NCI-H2227 (cell line): ENCODE results near the gene LRRFIP1.
"Not testable (repeated sequence)": the region's sequence is repeated elsewhere in the genome, so short reads cannot be mapped to it uniquely, and the experiment has no call there.

Source experiments
- DNase-seq: peaks from one replicate; lab custom pipeline; 2025; ENCODE audit not compliant: unreplicated experiment; lab: John Stamatoyannopoulos, UW

Gene LRRFIP1

GRCh38 chr2:237596520-237597195, 30.7 kb upstream of the LRRFIP1 start:
- no peak for DNase-seq

GRCh38 chr2:237597196-237598145, 29.9 kb upstream of the LRRFIP1 start:
- no peak for DNase-seq

GRCh38 chr2:237598468-237599208, 28.7 kb upstream of the LRRFIP1 start:
- no peak for DNase-seq

GRCh38 chr2:237599465-237600110, 27.8 kb upstream of the LRRFIP1 start:
- DNase-seq, result no peak

GRCh38 chr2:237600205-237600846, 27.1 kb upstream of the LRRFIP1 start:
- DNase-seq, result no peak

- DNase-seq, result no peak
These were observed 25.8 kb upstream of the LRRFIP1 start for GRCh38 chr2:237601453-237602116.

GRCh38 chr2:237602409-237602808, 25.0 kb upstream of the LRRFIP1 start:
- DNase-seq, result no peak

GRCh38 chr2:237603049-237603717, 24.2 kb upstream of the LRRFIP1 start:
- no peak for DNase-seq

GRCh38 chr2:237603718-237604362, 23.5 kb upstream of the LRRFIP1 start:
- DNase-seq, result no peak

- DNase-seq, result no peak
These were observed 23.0 kb upstream of the LRRFIP1 start for GRCh38 chr2:237604391-237604790.

GRCh38 chr2:237604960-237605359, 22.4 kb upstream of the LRRFIP1 start:
- DNase-seq, result no peak

- not testable (repeated sequence) for DNase-seq
These were observed 20.9 kb upstream of the LRRFIP1 start for GRCh38 chr2:237606522-237606921.

GRCh38 chr2:237612527-237613357, 14.6 kb upstream of the LRRFIP1 start:
- no peak for DNase-seq

GRCh38 chr2:237613679-237614078, 13.7 kb upstream of the LRRFIP1 start:
- DNase-seq, result no peak

GRCh38 chr2:237614151-237614720, 13.2 kb upstream of the LRRFIP1 start:
- DNase-seq, result no peak

GRCh38 chr2:237615631-237616249, 11.6 kb upstream of the LRRFIP1 start:
- no peak for DNase-seq

- no peak for DNase-seq
These were observed 11.0 kb upstream of the LRRFIP1 start for GRCh38 chr2:237616373-237616733.
